Brain microvascular endothelial cell (primary cell): ENCODE measurements around the gene RCAN1.

ENCODE experiments used
- DNase-seq: peaks from one replicate; pipeline ENCODE4 v3.0.0-alpha.2; 2020
- H3K27ac ChIP-seq: fragments of 250-450 bp; sonication (Bioruptor Pico); 2 replicates; pipeline ENCODE4 v1.5.1; 2020; ENCODE audit warnings: mild to moderate bottlenecking, moderate library complexity
- H3K27me3 ChIP-seq: fragments of 250-450 bp; sonication (Bioruptor Pico); replicated peaks from 2 replicates; pipeline ENCODE4 v1.5.1; 2020; ENCODE audit warnings: mild to moderate bottlenecking
- H3K36me3 ChIP-seq: fragments of 250-450 bp; sonication (Bioruptor Pico); replicated peaks from 2 replicates; pipeline ENCODE4 v1.5.1; 2020; ENCODE audit warnings: mild to moderate bottlenecking
- H3K4me3 ChIP-seq: 2 replicates; pipeline ENCODE4 v1.5.1; 2011; ENCODE audit warnings: low read depth, mild to moderate bottlenecking, control low read depth, low read length, moderate library complexity
- in situ Hi-C: cut with HindIII; loops from 2 replicates; pipeline ENCODE4 v1.10.0; 2017; ENCODE audit warnings: low sequenced_read_pairs, low pct_ligation_motif_present
- TF ChIP-seq, protein P1 (sequence below): IDR thresholded peaks from 2 replicates; pipeline ENCODE4 v1.5.1; 2011; ENCODE audit warnings: low read depth, mild to moderate bottlenecking, moderate library complexity, low read length, control low read depth, inconsistent platforms; ENCODE audit errors: missing control alignments

Gene RCAN1

DNA sequence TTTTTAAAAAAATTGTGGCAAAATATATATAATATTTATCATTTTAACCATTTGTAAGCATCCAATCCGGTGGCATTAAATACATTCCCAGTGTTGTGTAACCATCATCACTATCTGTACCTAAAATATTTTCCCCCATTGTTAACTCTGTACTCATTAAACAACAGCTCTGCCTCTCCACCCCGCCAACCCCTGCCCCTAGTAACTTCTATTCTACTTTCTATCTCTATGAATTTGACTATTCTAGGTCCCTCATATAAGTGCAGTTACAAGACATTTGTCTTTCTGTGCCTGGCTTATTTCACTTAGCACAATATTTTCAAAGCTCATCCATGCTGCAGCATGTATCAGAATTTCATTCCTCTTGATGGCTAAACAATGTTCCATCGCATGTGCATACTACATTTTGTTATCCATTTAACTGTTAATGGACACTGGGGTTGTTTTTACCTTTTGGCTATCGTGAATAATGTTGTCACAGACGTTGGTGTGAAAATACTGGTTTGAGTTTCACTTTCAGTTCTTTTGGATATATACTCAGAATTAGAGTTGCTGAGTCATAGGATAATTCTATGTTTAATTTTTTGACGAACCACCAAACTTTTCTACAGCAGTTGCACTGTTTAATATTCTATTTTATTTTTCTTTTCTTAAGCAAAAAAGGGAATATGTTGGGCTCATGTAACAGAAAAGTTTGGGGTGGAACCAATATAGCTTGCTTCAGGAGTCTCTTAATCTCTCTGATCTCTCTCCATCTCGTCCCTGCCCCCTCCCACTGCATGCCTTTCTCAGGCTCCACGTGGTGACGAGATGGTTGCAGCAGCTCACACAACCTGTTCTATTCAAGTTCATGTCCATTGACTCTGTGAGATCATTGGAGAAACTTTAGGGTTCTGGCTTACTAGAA, 25.2 kb upstream of the RCAN1 start:
- in situ Hi-C loops = no loop called here
- peak overlapping the region; percentile 34 for H3K27ac ChIP-seq
- no peak for DNase-seq
- TF ChIP-seq, protein P1, sequence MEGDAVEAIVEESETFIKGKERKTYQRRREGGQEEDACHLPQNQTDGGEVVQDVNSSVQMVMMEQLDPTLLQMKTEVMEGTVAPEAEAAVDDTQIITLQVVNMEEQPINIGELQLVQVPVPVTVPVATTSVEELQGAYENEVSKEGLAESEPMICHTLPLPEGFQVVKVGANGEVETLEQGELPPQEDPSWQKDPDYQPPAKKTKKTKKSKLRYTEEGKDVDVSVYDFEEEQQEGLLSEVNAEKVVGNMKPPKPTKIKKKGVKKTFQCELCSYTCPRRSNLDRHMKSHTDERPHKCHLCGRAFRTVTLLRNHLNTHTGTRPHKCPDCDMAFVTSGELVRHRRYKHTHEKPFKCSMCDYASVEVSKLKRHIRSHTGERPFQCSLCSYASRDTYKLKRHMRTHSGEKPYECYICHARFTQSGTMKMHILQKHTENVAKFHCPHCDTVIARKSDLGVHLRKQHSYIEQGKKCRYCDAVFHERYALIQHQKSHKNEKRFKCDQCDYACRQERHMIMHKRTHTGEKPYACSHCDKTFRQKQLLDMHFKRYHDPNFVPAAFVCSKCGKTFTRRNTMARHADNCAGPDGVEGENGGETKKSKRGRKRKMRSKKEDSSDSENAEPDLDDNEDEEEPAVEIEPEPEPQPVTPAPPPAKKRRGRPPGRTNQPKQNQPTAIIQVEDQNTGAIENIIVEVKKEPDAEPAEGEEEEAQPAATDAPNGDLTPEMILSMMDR = no peak
- no peak overlapping the region for H3K4me3 ChIP-seq
- no peaks in the 10 kb centered on the region for H3K27me3 ChIP-seq
- no peaks in the 10 kb centered on the region for H3K36me3 ChIP-seq

GRCh38 chr21:34639250-34639649, 24.3 kb upstream of the RCAN1 start:
- Histone ChIP-seq H3K4me3 (no peak overlapping the region), H3K27ac (no peak overlapping the region), H3K27me3 (no peaks in the 10 kb centered on the region), H3K36me3 (no peaks in the 10 kb centered on the region)
- DNase-seq = no peak
- TF ChIP-seq, protein P1 = no peak
- in situ Hi-C loops = no loop called here

- Histone ChIP-seq H3K27ac (no peak overlapping the region), H3K27me3 (peaks cover 5% of the 10 kb centered on the region), H3K36me3 (no peaks in the 10 kb centered on the region), H3K4me3 (no peak overlapping the region)
- DNase-seq = no peak
- in situ Hi-C loops = no loop called here
- TF ChIP-seq, protein P1 = no peak
Measured at GRCh38 chr21:34636961-34637360, 22.0 kb upstream of the RCAN1 start.

DNA sequence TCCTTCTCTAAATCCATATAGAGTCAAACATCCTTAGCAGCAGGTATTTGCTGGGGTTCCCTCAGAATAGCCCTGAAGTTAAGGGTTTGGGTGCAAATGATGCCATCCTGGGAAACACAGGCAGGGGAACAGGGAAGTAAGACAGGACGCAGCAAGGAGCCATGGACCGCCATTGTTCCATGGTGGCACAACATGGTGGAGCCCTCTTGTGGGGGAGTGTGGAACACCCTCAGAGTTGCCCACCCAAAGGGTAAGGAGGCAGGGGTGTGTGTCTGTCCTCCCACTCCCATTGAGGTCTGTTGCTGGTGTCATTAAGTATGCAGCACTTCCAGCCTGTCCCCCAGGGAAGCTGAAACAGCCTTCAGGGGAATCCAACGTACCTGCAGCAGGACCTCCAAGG, 20.4 kb upstream of the RCAN1 start:
- H3K27ac ChIP-seq = no peak overlapping the region
- no peaks in the 10 kb centered on the region for H3K36me3 ChIP-seq
- H3K4me3 ChIP-seq = no peak overlapping the region
- no peak for DNase-seq
- in situ Hi-C loops = no loop called here
- peaks cover 6% of the 10 kb centered on the region for H3K27me3 ChIP-seq
- TF ChIP-seq, protein P1 = peak; percentile 56

DNA sequence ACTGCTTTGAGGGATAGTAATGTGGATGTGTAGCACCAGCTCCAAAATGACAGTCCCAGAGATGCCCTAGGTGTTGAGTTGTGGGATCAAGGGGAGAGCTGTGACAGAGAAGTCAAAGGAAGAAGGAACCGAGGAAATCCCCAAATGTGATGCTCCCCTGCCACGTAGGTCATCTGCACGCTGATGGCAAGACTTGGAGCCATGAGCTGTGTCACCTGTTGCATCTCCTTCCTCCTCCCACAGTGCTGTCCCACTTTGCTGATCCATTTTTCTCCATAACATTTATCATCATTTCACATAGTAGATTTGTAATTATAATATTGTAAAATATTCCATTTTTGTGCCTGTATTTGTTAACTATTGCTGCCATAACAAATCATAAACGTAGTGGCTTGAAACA, 17.6 kb upstream of the RCAN1 start:
- Histone ChIP-seq H3K4me3 (no peak overlapping the region), H3K36me3 (no peaks in the 10 kb centered on the region), H3K27ac (no peak overlapping the region), H3K27me3 (peaks cover 6% of the 10 kb centered on the region)
- in situ Hi-C loops = no loop called here
- TF ChIP-seq, protein P1 = no peak
- no peak for DNase-seq

- in situ Hi-C loops = no loop called here
- H3K4me3 ChIP-seq = no peak overlapping the region
- H3K27ac ChIP-seq = no peak overlapping the region
- TF ChIP-seq, protein P1 = peak; percentile 82
- H3K36me3 ChIP-seq = no peaks in the 10 kb centered on the region
- peaks cover 6% of the 10 kb centered on the region for H3K27me3 ChIP-seq
- DNase-seq = peak; percentile 32
Measured at GRCh38 chr21:34630536-34631143, 15.7 kb upstream of the RCAN1 start.
